ENCODE data around the gene SPDYE5.
"Not testable (repeated sequence)": the region's sequence is repeated elsewhere in the genome, so short reads cannot be mapped to it uniquely, and the experiment has no call there.

DNA sequence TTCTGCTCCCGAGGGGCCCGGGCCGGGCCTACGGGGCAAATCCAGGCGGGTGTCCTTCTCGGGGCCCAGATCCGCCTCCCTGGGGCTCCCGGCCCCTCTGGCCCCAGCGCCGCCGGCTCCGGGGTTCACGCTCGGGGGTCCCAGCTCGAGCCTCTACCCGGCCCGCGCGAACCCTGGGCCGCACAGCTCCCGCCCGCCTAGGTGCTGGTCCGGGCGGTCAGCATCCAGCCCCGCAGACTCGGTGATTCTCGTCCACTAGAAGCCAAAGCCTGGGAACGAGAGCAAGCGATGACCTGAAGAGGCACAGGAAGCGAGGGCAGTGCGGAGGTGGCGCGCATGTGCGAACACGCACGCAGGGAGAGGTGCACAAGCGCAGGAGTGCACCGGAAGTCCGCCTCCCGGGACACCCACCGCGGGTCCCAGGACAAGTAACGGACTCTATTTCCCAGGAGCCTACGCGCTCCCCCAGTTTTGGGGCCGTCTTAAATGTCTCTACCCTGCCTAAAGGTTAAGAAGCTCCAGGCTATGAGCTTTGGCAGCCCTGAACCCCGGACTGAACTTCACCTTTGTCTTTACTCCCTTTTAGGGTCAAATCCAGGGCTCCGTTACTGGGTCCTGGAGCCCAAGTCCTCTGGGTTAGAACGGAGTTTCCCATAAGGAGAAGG is 6.0 kb upstream of the SPDYE5 start, which contains the start of gene POM121C:
- TF ChIP-seq, protein P1, sequence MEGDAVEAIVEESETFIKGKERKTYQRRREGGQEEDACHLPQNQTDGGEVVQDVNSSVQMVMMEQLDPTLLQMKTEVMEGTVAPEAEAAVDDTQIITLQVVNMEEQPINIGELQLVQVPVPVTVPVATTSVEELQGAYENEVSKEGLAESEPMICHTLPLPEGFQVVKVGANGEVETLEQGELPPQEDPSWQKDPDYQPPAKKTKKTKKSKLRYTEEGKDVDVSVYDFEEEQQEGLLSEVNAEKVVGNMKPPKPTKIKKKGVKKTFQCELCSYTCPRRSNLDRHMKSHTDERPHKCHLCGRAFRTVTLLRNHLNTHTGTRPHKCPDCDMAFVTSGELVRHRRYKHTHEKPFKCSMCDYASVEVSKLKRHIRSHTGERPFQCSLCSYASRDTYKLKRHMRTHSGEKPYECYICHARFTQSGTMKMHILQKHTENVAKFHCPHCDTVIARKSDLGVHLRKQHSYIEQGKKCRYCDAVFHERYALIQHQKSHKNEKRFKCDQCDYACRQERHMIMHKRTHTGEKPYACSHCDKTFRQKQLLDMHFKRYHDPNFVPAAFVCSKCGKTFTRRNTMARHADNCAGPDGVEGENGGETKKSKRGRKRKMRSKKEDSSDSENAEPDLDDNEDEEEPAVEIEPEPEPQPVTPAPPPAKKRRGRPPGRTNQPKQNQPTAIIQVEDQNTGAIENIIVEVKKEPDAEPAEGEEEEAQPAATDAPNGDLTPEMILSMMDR (IDR thresholded peaks at IDR 0.05) = not testable (repeated sequence)
- TF ChIP-seq POLR2A (IDR thresholded peaks at IDR 0.05) = peak in 2 of 4 donors; percentile 13 to 53
